H9 (cell line): ENCODE results near the gene AQP12A. TPM values are rescaled to one million over a fixed set of nuclear protein-coding genes. Genes with fewer than 3 reads are reported as not detected.
A peak's percentile ranks its signal among the peaks of the same experiment; 100 is the strongest.

Source experiments
- DNase-seq: peaks from one replicate; pipeline ENCODE4 v3.0.0-alpha.2; 2017
- H2AFZ ChIP-seq: one replicate; pipeline ENCODE4 v1.6.1; 2013; ENCODE audit warnings: mild to moderate bottlenecking, low read length, control low read depth, moderate library complexity
- H2AK5ac ChIP-seq: 2 replicates; pipeline ENCODE4 v1.6.1; 2013; ENCODE audit warnings: low read length, control low read depth, mixed read lengths; ENCODE audit not compliant: insufficient read length
- H2BK120ac ChIP-seq: one replicate; pipeline ENCODE4 v1.6.1; 2013; ENCODE audit warnings: low read depth, mild to moderate bottlenecking, low read length, control low read depth, inconsistent platforms; ENCODE audit not compliant: poor library complexity, severe bottlenecking
- H2BK12ac ChIP-seq: 2 replicates; pipeline ENCODE4 v1.6.1; 2013; ENCODE audit warnings: low read length, control low read depth, mixed read lengths, low read depth; ENCODE audit not compliant: insufficient read length
- H2BK15ac ChIP-seq: 2 replicates; pipeline ENCODE4 v1.6.1; 2013; ENCODE audit warnings: low read depth, low read length, control low read depth
- H2BK20ac ChIP-seq: one replicate; pipeline ENCODE4 v1.6.1; 2013; ENCODE audit warnings: low read depth, mild to moderate bottlenecking, low read length, control low read depth, inconsistent platforms; ENCODE audit not compliant: poor library complexity, severe bottlenecking
- H2BK5ac ChIP-seq: 2 replicates; pipeline ENCODE4 v1.6.1; 2013; ENCODE audit warnings: low read length, control low read depth, mixed read lengths; ENCODE audit not compliant: insufficient read length
- H3K14ac ChIP-seq: 2 replicates; pipeline ENCODE4 v1.6.1; 2013; ENCODE audit warnings: low read length, control low read depth; ENCODE audit not compliant: insufficient read depth
- H3K18ac ChIP-seq: 2 replicates; pipeline ENCODE4 v1.6.1; 2013; ENCODE audit warnings: low read depth, mild to moderate bottlenecking, mixed read lengths, low read length, control low read depth; ENCODE audit not compliant: insufficient read length
- H3K23ac ChIP-seq: 2 replicates; pipeline ENCODE4 v1.6.1; 2013; ENCODE audit warnings: low read length, control low read depth, mixed read lengths, low read depth; ENCODE audit not compliant: insufficient read length
- H3K23me2 ChIP-seq: 2 replicates; pipeline ENCODE4 v1.6.1; 2013; ENCODE audit warnings: low read depth, mild to moderate bottlenecking, mixed read lengths, low read length, control low read depth; ENCODE audit not compliant: insufficient read length, poor library complexity, severe bottlenecking
- H3K27ac ChIP-seq: 2 replicates; pipeline ENCODE4 v1.5.1; 2013; ENCODE audit warnings: low read length, control low read depth, mixed read lengths, low read depth; ENCODE audit not compliant: insufficient read length
- H3K27me3 ChIP-seq: 2 replicates; pipeline ENCODE4 v1.6.1; 2013; ENCODE audit warnings: low read length, control low read depth, inconsistent platforms; ENCODE audit not compliant: insufficient read depth
- H3K4ac ChIP-seq: 2 replicates; pipeline ENCODE4 v1.6.1; 2013; ENCODE audit warnings: low read depth, mild to moderate bottlenecking, control low read depth, inconsistent platforms, low read length, moderate library complexity
- H3K4me1 ChIP-seq: 2 replicates; pipeline ENCODE4 v1.6.1; 2013; ENCODE audit warnings: low read length, control low read depth, inconsistent platforms; ENCODE audit not compliant: insufficient read depth
- H3K4me2 ChIP-seq: 2 replicates; pipeline ENCODE4 v1.6.1; 2013; ENCODE audit warnings: low read length, control low read depth, mixed read lengths; ENCODE audit not compliant: insufficient read length, insufficient read depth
- H3K56ac ChIP-seq: 2 replicates; pipeline ENCODE4 v1.6.1; 2013; ENCODE audit warnings: low read depth, mild to moderate bottlenecking, mixed read lengths, low read length, control low read depth; ENCODE audit not compliant: insufficient read length
- H3K79me1 ChIP-seq: 2 replicates; pipeline ENCODE4 v1.6.1; 2013; ENCODE audit warnings: low read depth, mild to moderate bottlenecking, moderate library complexity, low read length, control low read depth, inconsistent platforms; ENCODE audit not compliant: insufficient read depth, poor library complexity, severe bottlenecking
- H3K79me2 ChIP-seq: 2 replicates; pipeline ENCODE4 v1.6.1; 2013; ENCODE audit warnings: low read length, control low read depth, inconsistent platforms; ENCODE audit not compliant: insufficient read depth
- H3K9ac ChIP-seq: 2 replicates; pipeline ENCODE4 v1.6.1; 2013; ENCODE audit warnings: low read length, control low read depth, mixed read lengths; ENCODE audit not compliant: insufficient read length; ENCODE audit errors: extremely low read depth
- H3K9me3 ChIP-seq: one replicate; pipeline ENCODE4 v1.6.1; 2013; ENCODE audit warnings: low read depth, low read length, inconsistent platforms; ENCODE audit not compliant: control insufficient read depth
- H3T11ph ChIP-seq: one replicate; pipeline ENCODE4 v1.6.1; 2013; ENCODE audit warnings: mild to moderate bottlenecking, low read length, control low read depth, inconsistent platforms
- H4K20me1 ChIP-seq: one replicate; pipeline ENCODE4 v1.6.1; 2013; ENCODE audit not compliant: control insufficient read depth, insufficient read length, insufficient read depth
- H4K5ac ChIP-seq: 2 replicates; pipeline ENCODE4 v1.6.1; 2013; ENCODE audit warnings: low read depth, mild to moderate bottlenecking, mixed read lengths, low read length, control low read depth; ENCODE audit not compliant: insufficient read length
- H4K8ac ChIP-seq: replicated peaks from 2 replicates; pipeline ENCODE4 v1.6.1; 2013; ENCODE audit warnings: low read length, control low read depth, mixed read lengths, low read depth; ENCODE audit not compliant: insufficient read length
- H4K91ac ChIP-seq: 2 replicates; pipeline ENCODE4 v1.6.1; 2013; ENCODE audit warnings: low read depth, mild to moderate bottlenecking, moderate library complexity, mixed read lengths, low read length, control low read depth; ENCODE audit not compliant: insufficient read length
- H3K27ac Mint-ChIP-seq, 3 experiments: 2 replicates in 2 of 3; 3 replicates in 1 of 3; pipeline ENCODE4 v1.8.0; 2020 to 2021; ENCODE audit warnings: mixed read lengths in 3 of 3, mild to moderate bottlenecking in 1 of 3, moderate library complexity in 1 of 3
- H3K27me3 Mint-ChIP-seq: 2 replicates; pipeline ENCODE4 v1.8.0; 2021; ENCODE audit warnings: low read depth, mild to moderate bottlenecking, moderate library complexity, mixed read lengths
- H3K36me3 Mint-ChIP-seq, 3 experiments: 2 replicates in 2 of 3; 3 replicates in 1 of 3; pipeline ENCODE4 v1.8.0; 2020 to 2021; ENCODE audit warnings: low read depth in 3 of 3, mixed read lengths in 3 of 3; ENCODE audit not compliant: insufficient read depth in 1 of 3
- H3K4me1 Mint-ChIP-seq, 2 experiments: 2 replicates each; pipeline ENCODE4 v1.8.0; 2020; ENCODE audit warnings: mixed read lengths in 2 of 2
- H3K4me3 Mint-ChIP-seq, 2 experiments: 2 replicates in 1 of 2; 3 replicates in 1 of 2; pipeline ENCODE4 v1.8.0; 2020 to 2021; ENCODE audit warnings: mild to moderate bottlenecking in 2 of 2, mixed read lengths in 2 of 2, moderate library complexity in 1 of 2
- H3K9me3 Mint-ChIP-seq, 2 experiments: 2 replicates in 1 of 2; 3 replicates in 1 of 2; pipeline ENCODE4 v1.8.0; 2020; ENCODE audit warnings: mild to moderate bottlenecking in 2 of 2, mixed read lengths in 2 of 2, moderate library complexity in 1 of 2
- CTCF ChIP-seq: fragments of 200-600 bp; sonication (generic); conservative IDR thresholded peaks from 3 replicates; pipeline ENCODE4 v1.8.0; 2021; ENCODE audit warnings: antibody characterized with exemption, mild to moderate bottlenecking
- WGBS: extraction: QIAGEN DNeasy Blood & Tissue Kit; methylation state at CpG from one replicate; pipeline ENCODE4 v1.1.7; 2013; ENCODE audit warnings: missing lambda C conversion rate, low lambda C conversion rate, mixed read lengths; ENCODE audit not compliant: insufficient read length; ENCODE audit errors: extremely low coverage; 5-methylcytosine and 5-hydroxymethylcytosine counted together
- total RNA-seq: library from RNA; stranded (reverse); gene quantifications from 2 replicates; pipeline ENCODE4 v1.2.1, GENCODE V29; 2021

AQP12A gene
- total RNA-seq, 1 experiment from 2014 or later: not detected

GRCh38 chr2:240646176-240646899 is 45.3 kb upstream of the AQP12A start:
- peaks cover 47% of the 10 kb centered on the region for H3K27me3 Mint-ChIP-seq

More at GRCh38 chr2:240646176-240646899, 45.3 kb upstream of the AQP12A start:
- Histone ChIP-seq H3K4ac (no peak overlapping the region), H3K56ac (no peak overlapping the region), H2BK5ac (no peak overlapping the region), H3K79me2 (no peaks in the 10 kb centered on the region), H4K20me1 (no peaks in the 10 kb centered on the region), H2AFZ (no peak overlapping the region), H3K79me1 (no peaks in the 10 kb centered on the region), H3K27ac (no peak overlapping the region), H3K27me3 (no peaks in the 10 kb centered on the region), H2BK120ac (no peak overlapping the region), H3K4me1 (no peaks in the 10 kb centered on the region), H3T11ph (no peak overlapping the region), H4K91ac (no peak overlapping the region), H3K9me3 (no peaks in the 10 kb centered on the region), H3K23me2 (no peaks in the 10 kb centered on the region), H4K8ac (no peak overlapping the region), H3K14ac (no peak overlapping the region; the same call in 1 of the 2 replicates), H3K9ac (no peak overlapping the region), H3K23ac (no peak overlapping the region), H2AK5ac (no peak overlapping the region), H3K4me2 (no peak overlapping the region), H3K18ac (no peak overlapping the region), H4K5ac (no peak overlapping the region), H2BK20ac (no peak overlapping the region), H2BK12ac (no peak overlapping the region), H2BK15ac (no peak overlapping the region)
- H3K4me1 Mint-ChIP-seq: peaks cover 9 to 17% of the 10 kb centered on the region in 2 experiments
- peak; percentile 16 for DNase-seq
- peaks cover 0 to 4% of the 10 kb centered on the region in 2 experiments; a peak in 3 of 5 replicates for H3K9me3 Mint-ChIP-seq
- no peak for TF ChIP-seq CTCF
- no CpG with 5 or more reads among the region's 36 CpGs for WGBS
- no peak overlapping the region; a peak in 1 of 5 replicates for H3K4me3 Mint-ChIP-seq
- no peaks in the 10 kb centered on the region; a peak in 2 of 7 replicates for H3K36me3 Mint-ChIP-seq
- H3K27ac Mint-ChIP-seq: no peak overlapping the region; a peak in 1 of 7 replicates
